Activated CD4-positive, alpha-beta T cell treated with anti-CD3 and anti-CD28 coated beads, Interleukin-2, amount 10 ng/mL, durations not matched to agents 7 days and 5 days (primary cell): ENCODE results near the gene CPB2. TPM values are rescaled to one million over a fixed set of nuclear protein-coding genes. Genes with fewer than 3 reads are reported as not detected.

Source experiments
- CTCF ChIA-PET: fragments of 350-600 bp; sonication (Branson Sonifier 250); formaldehyde crosslinking; loops from one replicate; lab custom pipeline; 2021; ENCODE audit warnings: antibody characterized with exemption; lab: Charles Lee
- POLR2A ChIA-PET: fragments of 350-600 bp; sonication (Branson Sonifier 250); formaldehyde crosslinking; loops from one replicate; lab custom pipeline; 2021; ENCODE audit warnings: antibody characterized with exemption; lab: Charles Lee
- DNase-seq: peaks from one replicate; pipeline ENCODE4 v3.0.0-alpha.2; 2020
- H3K27ac Mint-ChIP-seq: one replicate; pipeline ENCODE4 v1.8.0; 2021; ENCODE audit warnings: mild to moderate bottlenecking, moderate library complexity, mixed read lengths
- H3K27me3 Mint-ChIP-seq: one replicate; pipeline ENCODE4 v1.8.0; 2021; ENCODE audit warnings: mixed read lengths
- H3K36me3 Mint-ChIP-seq: one replicate; pipeline ENCODE4 v1.8.0; 2021; ENCODE audit warnings: low read depth, mixed read lengths
- H3K4me1 Mint-ChIP-seq: one replicate; pipeline ENCODE4 v1.8.0; 2021; ENCODE audit warnings: mixed read lengths
- H3K4me3 Mint-ChIP-seq: one replicate; pipeline ENCODE4 v1.8.0; 2021; ENCODE audit warnings: mild to moderate bottlenecking, moderate library complexity, mixed read lengths
- H3K9me3 Mint-ChIP-seq: one replicate; pipeline ENCODE4 v1.8.0; 2021; ENCODE audit warnings: mixed read lengths
- total RNA-seq, 2 experiments: library from RNA; stranded (reverse); gene quantifications; one replicate each; pipeline ENCODE4 v1.2.3, GENCODE V29; 2021

Gene CPB2
- total RNA-seq, 2 experiments from 2014 or later: not detected

DNA sequence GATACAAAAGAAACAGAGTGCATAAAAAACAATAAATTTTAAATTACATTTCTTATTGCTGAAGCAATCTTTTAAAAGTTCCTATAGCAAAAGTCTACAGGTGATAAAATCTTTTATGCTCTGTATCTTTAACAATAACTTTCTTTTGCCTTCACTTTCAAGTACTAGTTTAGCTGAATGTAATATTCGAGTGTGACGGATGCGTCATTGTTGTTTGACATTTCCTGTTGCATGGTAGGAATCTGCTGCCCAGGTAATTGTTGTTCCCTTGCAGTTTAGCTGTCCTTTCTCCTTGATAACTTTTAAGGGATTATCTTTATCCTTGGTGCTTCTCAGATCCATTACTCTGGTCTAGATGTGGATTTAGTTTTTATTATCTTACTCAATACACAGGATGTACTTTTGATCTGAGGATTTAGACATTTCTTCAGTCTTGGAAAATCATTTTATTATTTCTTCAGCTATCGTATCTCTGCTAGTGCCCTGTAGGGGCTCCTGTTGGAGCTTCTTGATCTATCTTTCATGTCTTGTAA is 2.1 kb upstream of the CPB2 start:
- ChIA-PET POLR2A (no interaction called here), CTCF (interaction anchor here (1.6 to 1.7 kb wide), 2 partner anchors 10 to 20 kb away, joined by 4 to 6 read pairs; no protein-coding TSS in a partner anchor)
- H3K27ac Mint-ChIP-seq: no peak overlapping the region
- no peak overlapping the region for H3K4me3 Mint-ChIP-seq
- peaks cover 17% of the 10 kb centered on the region for H3K27me3 Mint-ChIP-seq
- H3K36me3 Mint-ChIP-seq: no peaks in the 10 kb centered on the region
- no peak for DNase-seq
- no peaks in the 10 kb centered on the region for H3K9me3 Mint-ChIP-seq
- peaks cover 14% of the 10 kb centered on the region for H3K4me1 Mint-ChIP-seq

- no peaks in the 10 kb centered on the region for H3K9me3 Mint-ChIP-seq
- POLR2A ChIA-PET: no interaction called here
- H3K4me1 Mint-ChIP-seq: peaks cover 9% of the 10 kb centered on the region
- peaks cover 9% of the 10 kb centered on the region for H3K27me3 Mint-ChIP-seq
- no peak overlapping the region for H3K27ac Mint-ChIP-seq
- no peaks in the 10 kb centered on the region for H3K36me3 Mint-ChIP-seq
- CTCF ChIA-PET: interaction anchor here (1.1 to 1.5 kb wide), 2 partner anchors 17 to 23 kb away, joined by 3 to 4 read pairs; no protein-coding TSS in a partner anchor
- DNase-seq: no peak
- no peak overlapping the region for H3K4me3 Mint-ChIP-seq
Measured at GRCh38 chr13:46103037-46103436, 1.8 kb downstream of the CPB2 start.

DNA sequence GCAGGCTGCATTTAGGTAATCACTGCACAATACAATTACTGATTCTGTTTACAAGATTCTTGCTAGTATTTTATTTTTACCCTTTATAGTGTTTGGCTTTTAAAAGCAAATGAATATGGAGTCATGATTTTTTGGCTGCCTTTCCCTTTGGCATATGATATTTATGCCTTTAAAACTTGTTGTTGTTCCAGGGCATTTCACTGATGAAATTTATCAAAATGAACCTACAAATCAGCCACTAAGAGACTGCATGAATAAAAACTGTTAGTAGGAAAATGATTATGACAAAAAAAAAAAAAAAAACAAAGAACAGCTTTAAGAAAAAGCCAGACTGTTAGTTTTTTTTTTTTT is 2.6 kb downstream of the CPB2 start:
- Mint-ChIP-seq H3K4me3 (no peak overlapping the region), H3K36me3 (no peaks in the 10 kb centered on the region), H3K9me3 (no peaks in the 10 kb centered on the region), H3K4me1 (peaks cover 6% of the 10 kb centered on the region), H3K27me3 (peaks cover 5% of the 10 kb centered on the region), H3K27ac (no peak overlapping the region)
- ChIA-PET POLR2A (interaction anchor here (0.7 kb wide), 1 partner anchor 25 kb away, joined by 3 read pairs; no protein-coding TSS in a partner anchor), CTCF (no interaction called here)
- no peak for DNase-seq

DNA sequence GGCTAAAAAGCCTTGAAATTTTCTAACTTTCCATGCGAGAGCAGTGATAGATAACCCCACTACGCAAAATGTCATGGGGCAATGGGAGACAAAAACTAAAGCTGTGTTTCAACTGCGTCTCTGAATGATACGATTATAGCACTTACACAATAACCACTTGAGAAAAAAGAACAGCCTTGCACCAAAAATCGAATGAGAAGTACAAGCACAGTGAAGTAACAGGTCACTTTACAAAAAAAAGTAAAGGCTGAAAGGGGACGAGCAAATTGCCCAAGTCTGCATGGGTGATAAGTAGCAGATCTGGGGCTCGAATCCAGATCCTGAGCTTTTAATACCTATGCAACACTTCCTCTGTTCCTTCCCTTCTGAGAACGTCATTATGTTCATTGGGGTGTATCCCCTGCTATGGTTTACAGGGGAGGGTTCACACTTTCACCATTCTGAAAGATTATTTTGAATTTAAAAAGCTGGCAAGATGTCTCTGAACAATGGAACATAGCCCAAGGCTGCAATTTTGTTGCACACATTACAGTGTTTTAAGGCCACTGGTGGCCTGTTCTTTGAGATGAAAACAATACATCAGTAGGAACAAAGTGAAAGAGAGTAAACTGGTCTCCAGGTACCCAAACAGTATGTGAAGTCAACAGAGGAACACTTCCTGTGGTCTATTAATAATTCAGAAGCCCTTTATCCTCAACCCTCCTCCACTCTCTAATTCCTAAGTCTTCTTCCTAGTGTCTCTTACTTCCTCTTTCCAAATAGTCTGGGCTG is 3.2 kb downstream of the CPB2 start:
- peaks cover 5% of the 10 kb centered on the region for H3K27me3 Mint-ChIP-seq
- H3K9me3 Mint-ChIP-seq: no peaks in the 10 kb centered on the region
- H3K27ac Mint-ChIP-seq: no peak overlapping the region
- CTCF ChIA-PET: no interaction called here
- DNase-seq: no peak
- H3K4me1 Mint-ChIP-seq: peaks cover 1% of the 10 kb centered on the region
- H3K36me3 Mint-ChIP-seq: no peaks in the 10 kb centered on the region
- no peak overlapping the region for H3K4me3 Mint-ChIP-seq
- POLR2A ChIA-PET: interaction anchor here (0.7 kb wide), 1 partner anchor 26 kb away, joined by 3 read pairs; no protein-coding TSS in a partner anchor

- Mint-ChIP-seq H3K4me1 (no peaks in the 10 kb centered on the region), H3K27ac (no peak overlapping the region), H3K27me3 (peaks cover 5% of the 10 kb centered on the region), H3K9me3 (no peaks in the 10 kb centered on the region), H3K4me3 (no peak overlapping the region), H3K36me3 (no peaks in the 10 kb centered on the region)
- POLR2A ChIA-PET: no interaction called here
- CTCF ChIA-PET: no interaction called here
- no peak for DNase-seq
Measured at GRCh38 chr13:46101002-46101401, 3.8 kb downstream of the CPB2 start.

GRCh38 chr13:46100191-46100815 is 4.5 kb downstream of the CPB2 start:
- Mint-ChIP-seq H3K36me3 (no peaks in the 10 kb centered on the region), H3K9me3 (no peaks in the 10 kb centered on the region), H3K4me3 (no peak overlapping the region), H3K27ac (no peak overlapping the region), H3K4me1 (no peaks in the 10 kb centered on the region), H3K27me3 (peaks cover 5% of the 10 kb centered on the region)
- DNase-seq: no peak
- ChIA-PET CTCF (interaction anchor here (0.7 kb wide), 1 partner anchor 253 kb away, joined by 3 read pairs; no protein-coding TSS in a partner anchor), POLR2A (no interaction called here)

GRCh38 chr13:46097663-46098062 is 7.2 kb downstream of the CPB2 start:
- POLR2A ChIA-PET: no interaction called here
- no peak overlapping the region for H3K27ac Mint-ChIP-seq
- no peak for DNase-seq
- H3K4me1 Mint-ChIP-seq: no peaks in the 10 kb centered on the region
- H3K36me3 Mint-ChIP-seq: no peaks in the 10 kb centered on the region
- no peak overlapping the region for H3K4me3 Mint-ChIP-seq
- CTCF ChIA-PET: interaction anchor here (2.4 kb wide), 1 partner anchor 8 kb away, joined by 6 read pairs; no protein-coding TSS in a partner anchor
- H3K9me3 Mint-ChIP-seq: no peaks in the 10 kb centered on the region
- H3K27me3 Mint-ChIP-seq: peaks cover 3% of the 10 kb centered on the region

- CTCF ChIA-PET: interaction anchor here (2.4 kb wide), 1 partner anchor 9 kb away, joined by 6 read pairs; no protein-coding TSS in a partner anchor
- POLR2A ChIA-PET: no interaction called here
- Mint-ChIP-seq H3K4me3 (no peak overlapping the region), H3K36me3 (no peaks in the 10 kb centered on the region), H3K9me3 (no peaks in the 10 kb centered on the region), H3K27ac (no peak overlapping the region), H3K4me1 (no peaks in the 10 kb centered on the region), H3K27me3 (peaks cover 7% of the 10 kb centered on the region)
- no peak for DNase-seq
Measured at GRCh38 chr13:46097015-46097414, 7.8 kb downstream of the CPB2 start.

- H3K27ac Mint-ChIP-seq: no peak overlapping the region
- no peaks in the 10 kb centered on the region for H3K9me3 Mint-ChIP-seq
- H3K36me3 Mint-ChIP-seq: no peaks in the 10 kb centered on the region
- POLR2A ChIA-PET: no interaction called here
- H3K4me3 Mint-ChIP-seq: no peak overlapping the region
- peaks cover 10% of the 10 kb centered on the region for H3K27me3 Mint-ChIP-seq
- no peak for DNase-seq
- no peaks in the 10 kb centered on the region for H3K4me1 Mint-ChIP-seq
- CTCF ChIA-PET: interaction anchor here (2.0 kb wide), 1 partner anchor 32 kb away, joined by 5 read pairs; no protein-coding TSS in a partner anchor
Measured at GRCh38 chr13:46094478-46094877, 10.4 kb downstream of the CPB2 start.

DNA sequence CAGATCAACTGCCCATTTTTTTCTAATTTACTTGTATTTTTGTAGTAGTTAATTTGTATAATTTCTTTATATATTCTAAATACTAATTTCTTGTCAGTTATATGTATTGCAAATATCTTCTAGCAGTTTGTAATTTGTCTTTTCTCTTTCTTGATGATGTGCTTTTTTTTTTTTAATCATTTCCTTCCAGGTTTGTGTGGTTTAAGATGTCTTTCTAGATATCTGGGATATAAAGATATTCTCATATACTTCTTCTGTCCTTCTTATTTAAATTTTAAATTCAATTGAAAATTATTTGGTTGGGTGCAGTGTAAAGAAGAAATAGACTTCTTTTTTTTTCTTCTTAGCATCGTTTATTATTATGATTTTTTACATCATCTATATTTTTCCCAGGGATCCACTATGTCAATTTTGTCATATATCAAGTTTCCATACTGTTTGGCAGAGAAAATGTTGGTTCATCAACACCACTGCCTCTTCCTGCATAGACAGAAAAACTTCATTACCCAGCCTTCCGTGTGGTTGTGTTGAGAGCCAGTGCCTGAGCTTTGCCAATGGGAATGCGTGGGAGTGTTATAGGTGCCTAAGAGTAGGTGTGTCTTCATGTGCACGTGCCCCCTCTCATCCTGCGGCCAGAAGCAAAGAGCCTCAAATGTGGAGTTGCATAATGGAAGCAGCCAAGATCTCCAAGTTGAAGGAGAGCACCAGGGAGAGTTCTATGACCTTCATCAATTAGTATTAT is 15.8 kb downstream of the CPB2 start:
- POLR2A ChIA-PET: no interaction called here
- CTCF ChIA-PET: no interaction called here
- peaks cover 13% of the 10 kb centered on the region for H3K27me3 Mint-ChIP-seq

DNA sequence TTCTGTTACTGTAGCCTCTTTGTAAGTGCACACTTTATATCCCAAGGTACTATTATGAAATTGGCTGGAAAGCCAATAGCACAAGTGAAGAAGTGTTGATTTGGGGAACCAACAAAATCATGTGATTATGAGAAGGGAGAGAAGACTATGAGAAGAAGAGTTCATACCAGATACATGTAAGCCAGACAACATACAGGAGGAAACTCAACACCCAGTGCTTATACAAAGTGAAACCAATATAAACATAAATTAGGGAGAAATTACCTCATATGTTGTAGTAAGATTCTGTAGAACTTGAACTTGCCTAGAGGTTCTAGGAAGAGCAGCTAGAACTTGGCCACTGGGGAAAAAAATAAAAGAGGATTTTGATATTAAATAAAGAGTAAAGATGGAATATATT is 17.4 kb downstream of the CPB2 start:
- POLR2A ChIA-PET: no interaction called here
- Mint-ChIP-seq H3K27ac (no peak overlapping the region), H3K9me3 (no peaks in the 10 kb centered on the region)

More for the DNA sequence above, 15.8 kb downstream of the CPB2 start:
- Mint-ChIP-seq H3K4me3 (no peak overlapping the region), H3K36me3 (no peaks in the 10 kb centered on the region), H3K27ac (no peak overlapping the region), H3K9me3 (no peaks in the 10 kb centered on the region), H3K4me1 (no peaks in the 10 kb centered on the region)
- no peak for DNase-seq

GRCh38 chr13:46086985-46087384 is 17.8 kb downstream of the CPB2 start:
- H3K36me3 Mint-ChIP-seq: no peaks in the 10 kb centered on the region
- CTCF ChIA-PET: no interaction called here

More for the DNA sequence above, 17.4 kb downstream of the CPB2 start:
- Mint-ChIP-seq H3K27me3 (peaks cover 8% of the 10 kb centered on the region), H3K36me3 (no peaks in the 10 kb centered on the region), H3K4me1 (no peaks in the 10 kb centered on the region), H3K4me3 (no peak overlapping the region)
- CTCF ChIA-PET: no interaction called here
- DNase-seq: no peak

More at GRCh38 chr13:46086985-46087384, 17.8 kb downstream of the CPB2 start:
- Mint-ChIP-seq H3K9me3 (no peaks in the 10 kb centered on the region), H3K27ac (no peak overlapping the region), H3K4me3 (no peak overlapping the region), H3K4me1 (no peaks in the 10 kb centered on the region), H3K27me3 (peaks cover 9% of the 10 kb centered on the region)
- POLR2A ChIA-PET: no interaction called here
- DNase-seq: no peak
